GM19239 (cell line): ENCODE results near the gene SF1.

Experiments used
- DNase-seq: peaks from one replicate; pipeline ENCODE4 v3.0.0; 2011; ENCODE audit warnings: low spot score; ENCODE audit not compliant: insufficient read length
- FAIRE-seq: peaks from 2 replicates; lab custom pipeline; 2011; peaks lifted over from hg19 to GRCh38; lab: Jason Lieb, UNC

The SF1 gene

DNA sequence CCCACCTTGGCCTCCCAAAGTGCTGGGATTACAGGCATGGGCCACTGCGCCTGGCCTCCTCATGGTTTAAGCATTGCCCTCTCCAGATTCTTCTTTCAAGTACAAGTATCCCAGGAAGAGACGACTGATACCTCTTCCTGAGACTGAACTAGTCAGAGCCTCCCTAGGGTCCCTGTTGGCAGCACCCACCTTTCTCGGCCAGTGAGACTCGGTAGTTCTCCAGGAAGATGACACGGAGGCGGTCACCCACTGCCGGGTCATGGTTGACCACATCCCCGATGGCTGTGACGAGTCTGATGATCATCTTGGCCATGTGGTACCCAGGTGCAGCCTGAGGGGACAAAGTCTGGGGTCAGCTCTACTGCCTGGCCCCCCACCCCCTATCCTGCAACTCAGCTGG, 27.2 kb downstream of the SF1 start:
- DNase-seq = no peak
- no peak for FAIRE-seq

DNA sequence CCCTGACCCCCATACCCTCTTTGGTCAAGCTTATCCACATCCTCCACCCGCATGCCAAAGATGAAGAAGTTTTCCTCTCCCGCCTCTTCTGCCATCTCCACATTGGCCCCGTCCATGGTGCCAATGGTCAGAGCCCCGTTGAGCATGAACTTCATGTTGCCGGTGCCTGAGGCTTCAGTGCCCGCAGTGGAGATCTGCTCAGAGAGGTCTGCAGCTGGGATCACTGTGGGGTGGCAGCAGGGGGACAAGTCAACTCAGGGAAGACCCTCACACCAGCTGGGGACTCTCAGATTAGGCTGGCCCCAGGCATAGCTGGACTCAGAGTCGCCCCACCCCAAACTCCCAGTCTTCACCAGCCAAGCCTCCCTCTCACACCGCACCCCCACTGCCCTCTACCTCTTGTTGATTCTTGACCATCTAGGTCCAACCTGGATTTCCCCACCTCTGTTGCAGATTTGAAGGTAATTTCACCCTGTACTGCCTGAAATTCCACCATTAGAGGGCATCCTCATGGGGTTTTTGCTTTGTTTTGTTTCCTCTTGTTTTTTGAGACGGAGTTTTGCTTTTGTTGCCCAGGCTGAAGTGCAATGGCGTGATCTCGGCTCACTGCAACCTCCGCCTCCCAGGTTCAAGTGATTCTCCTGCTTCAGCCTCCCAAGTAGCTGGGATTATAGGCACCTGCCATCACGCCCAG, 27.8 kb downstream of the SF1 start:
- no peak for FAIRE-seq
- DNase-seq = no peak

DNA sequence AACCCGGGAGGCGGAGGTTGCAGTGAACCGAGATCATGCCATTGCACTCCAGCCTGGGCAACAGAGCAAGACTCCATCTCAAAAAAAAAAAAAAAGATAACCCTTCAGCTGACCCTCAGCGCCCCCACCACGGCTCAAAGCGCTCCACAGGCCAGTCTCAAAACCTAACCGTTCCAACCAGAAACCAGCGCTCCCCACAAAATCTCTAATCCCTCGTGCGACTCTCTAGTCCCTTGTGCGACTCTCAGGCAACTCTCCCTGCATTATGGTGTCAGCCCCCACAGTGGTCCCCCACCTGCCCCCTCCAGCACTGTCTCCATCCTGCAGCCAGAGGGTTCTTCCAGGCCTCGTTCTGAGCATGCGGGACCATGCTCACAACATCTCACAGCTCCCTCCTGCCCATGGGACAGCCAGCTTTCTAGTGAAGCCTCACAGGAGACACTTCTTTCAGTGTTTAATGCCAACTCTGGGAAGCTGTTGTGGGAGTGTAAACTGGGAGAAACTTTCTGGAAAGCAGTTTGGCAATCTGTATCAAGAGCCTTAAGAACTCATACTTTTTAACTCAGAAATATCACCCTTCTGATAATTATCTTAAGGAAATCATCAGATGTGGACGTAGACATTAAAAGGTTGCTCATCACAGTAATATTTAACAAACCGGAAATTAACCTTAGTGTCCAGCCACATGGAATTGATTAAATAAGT, 30.2 kb downstream of the SF1 start:
- FAIRE-seq (no peak), DNase-seq (no peak)

DNA sequence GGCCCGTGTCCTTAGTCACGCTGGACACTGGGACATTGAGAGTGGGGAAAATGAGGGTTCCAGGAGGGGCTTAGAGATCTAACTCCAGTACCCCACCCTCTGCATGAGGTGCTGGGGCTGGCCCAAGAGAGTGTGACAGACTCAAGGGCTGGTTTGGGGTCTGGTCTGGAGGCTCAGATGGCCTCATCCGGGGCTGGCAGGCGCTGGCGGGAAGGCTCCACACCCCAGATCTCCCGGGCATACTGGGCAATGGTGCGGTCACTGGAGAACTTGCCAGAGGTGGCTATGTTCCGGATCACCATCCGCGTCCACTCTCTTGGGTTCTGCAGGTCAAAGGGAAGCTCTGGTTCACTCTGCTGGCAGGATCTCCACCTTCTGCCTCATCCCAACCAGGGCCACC, 31.9 kb downstream of the SF1 start:
- FAIRE-seq (no peak), DNase-seq (no peak)

DNA sequence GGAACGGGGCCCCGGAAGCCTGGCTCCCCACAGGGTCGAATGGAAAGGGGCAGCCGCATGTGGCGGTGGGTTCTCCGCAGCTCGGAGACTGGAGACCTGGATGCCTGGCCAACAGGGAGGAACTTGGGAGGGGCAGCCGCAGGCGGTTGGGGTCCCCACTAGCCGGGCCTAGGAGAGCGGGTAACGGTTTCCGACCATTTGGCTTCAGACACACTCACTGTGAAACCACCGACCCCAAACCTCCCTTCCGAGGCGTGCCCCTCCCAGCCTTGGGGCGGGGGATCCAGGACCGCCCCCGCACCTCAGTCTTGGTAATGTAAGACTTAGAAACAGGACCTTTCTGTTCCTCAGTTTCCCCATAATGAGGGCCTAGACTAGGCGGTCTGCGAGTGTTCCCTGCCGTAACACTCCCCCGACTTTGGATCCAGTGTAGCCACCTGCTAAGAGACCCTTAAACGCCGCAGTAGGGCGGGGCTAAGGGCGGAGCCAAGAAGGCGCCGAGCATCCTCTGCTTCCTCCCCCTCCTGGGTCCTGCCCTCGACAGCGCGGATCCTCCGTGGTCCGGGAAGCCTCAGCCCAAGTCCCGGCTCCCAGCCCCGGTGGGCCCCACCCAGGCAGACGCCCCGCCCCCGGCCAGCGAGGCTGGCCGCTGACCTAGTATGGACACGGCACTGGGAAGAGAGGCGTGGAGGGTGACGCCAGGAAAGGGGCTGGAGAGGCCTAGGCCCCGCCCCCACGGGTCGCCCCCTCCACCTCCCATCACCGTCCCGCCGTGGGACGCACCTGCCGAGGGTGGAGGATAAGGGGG, 32.6 kb downstream of the SF1 start:
- FAIRE-seq (peak; percentile 78), DNase-seq (peak; percentile 80)

DNA sequence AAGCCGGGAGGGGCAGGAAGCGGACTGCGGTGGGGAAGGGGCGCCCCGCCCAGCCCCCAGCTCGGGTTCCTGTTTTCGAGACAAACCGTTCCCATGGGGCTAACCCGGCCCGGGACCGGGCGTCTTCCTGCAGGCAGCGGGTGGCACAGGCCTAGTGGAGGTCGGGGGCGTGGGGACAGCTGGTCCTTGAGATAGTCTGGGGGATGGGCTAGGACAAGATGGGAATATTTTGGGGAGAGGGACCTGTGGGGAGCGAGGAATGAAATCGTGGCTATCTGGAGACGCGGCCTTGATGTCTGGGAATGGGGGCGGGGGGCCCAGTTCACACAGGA, 33.2 kb downstream of the SF1 start:
- DNase-seq = peak; percentile 71
- FAIRE-seq = no peak

DNA sequence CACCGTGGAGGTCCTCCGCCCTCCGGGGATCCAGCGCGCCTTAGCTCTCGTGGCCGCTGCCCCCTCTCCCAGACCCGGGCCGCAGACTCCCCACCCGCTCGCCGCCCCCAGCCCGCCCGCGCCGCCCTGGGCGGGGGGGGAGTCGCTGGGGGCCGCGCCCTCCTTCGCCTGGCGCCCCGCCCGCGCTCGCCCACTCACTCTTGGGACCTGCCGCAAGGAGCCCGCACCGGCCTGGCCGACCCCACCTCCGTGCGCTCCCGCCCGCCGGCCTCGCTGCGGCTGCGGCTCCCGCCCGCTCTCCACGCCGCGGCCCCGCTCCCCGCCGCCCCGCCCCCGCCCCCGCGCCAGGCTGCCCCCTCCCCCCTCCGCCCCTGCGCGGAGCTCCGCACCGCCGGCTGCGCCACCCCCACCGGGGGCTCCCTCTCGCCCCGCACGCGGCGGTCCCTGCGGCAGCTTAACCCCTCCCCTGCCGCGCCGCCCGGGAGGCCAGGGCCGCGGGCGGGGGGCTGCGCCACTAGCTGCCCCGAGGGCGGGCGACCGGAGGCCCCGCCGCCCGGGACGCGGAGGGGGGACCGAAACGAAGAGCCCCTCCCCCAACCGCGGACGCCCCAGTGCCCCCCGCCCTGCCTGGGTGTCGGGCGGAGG, 33.7 kb downstream of the SF1 start:
- no peak for FAIRE-seq
- DNase-seq = no peak

DNA sequence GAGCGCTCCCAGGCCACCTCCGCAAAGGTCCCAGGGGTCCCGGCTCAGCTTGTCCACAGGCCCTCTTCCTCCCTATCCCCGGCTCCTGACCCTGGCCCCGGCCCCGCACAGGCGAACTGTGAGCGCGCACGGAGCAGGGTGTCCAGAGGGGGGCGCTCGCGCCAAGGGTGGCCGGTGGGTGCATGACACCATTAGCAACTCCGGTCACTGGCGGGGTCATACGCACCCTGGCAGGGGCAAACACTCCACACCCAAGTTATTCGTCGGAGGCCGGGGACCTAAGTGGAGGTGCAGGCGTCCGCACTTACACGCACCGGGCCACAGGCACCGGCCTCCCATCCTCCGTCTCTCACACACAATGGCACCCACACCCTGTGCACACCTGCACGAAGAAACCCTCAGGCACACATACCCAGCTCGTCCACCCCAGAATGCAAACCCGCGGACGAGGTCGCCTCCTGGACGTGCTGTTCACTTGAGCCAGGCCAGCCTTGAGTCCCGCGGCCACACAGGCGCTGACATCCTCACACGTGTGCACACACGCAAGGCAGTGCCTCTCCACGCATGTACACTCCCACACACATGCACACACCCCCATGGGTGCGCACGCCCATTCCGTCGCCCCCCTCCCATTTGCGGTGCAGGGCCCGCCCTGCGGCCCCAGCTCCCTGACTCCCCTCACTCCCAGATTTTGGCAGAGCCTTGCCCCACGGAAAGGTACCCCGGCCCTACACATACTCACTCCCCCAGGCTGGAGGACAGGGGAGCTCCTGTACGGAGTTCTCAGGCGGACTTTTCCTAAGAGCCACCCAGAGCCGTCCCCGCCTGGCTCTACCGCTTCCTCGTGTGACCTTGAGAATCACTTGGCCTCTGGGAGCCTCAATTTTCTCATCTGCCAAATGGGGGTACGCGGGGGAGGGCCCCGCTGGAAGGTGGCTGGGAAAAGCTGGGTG, 34.5 kb downstream of the SF1 start, which contains the start of gene RASGRP2:
RASGRP2 (minus strand) TSS at position 552 of the 953 bp plus-strand sequence. CDS start 1,276 bp downstream, outside the sequence.
- peak; percentile 79 for FAIRE-seq
- peak; percentile 65 for DNase-seq

DNA sequence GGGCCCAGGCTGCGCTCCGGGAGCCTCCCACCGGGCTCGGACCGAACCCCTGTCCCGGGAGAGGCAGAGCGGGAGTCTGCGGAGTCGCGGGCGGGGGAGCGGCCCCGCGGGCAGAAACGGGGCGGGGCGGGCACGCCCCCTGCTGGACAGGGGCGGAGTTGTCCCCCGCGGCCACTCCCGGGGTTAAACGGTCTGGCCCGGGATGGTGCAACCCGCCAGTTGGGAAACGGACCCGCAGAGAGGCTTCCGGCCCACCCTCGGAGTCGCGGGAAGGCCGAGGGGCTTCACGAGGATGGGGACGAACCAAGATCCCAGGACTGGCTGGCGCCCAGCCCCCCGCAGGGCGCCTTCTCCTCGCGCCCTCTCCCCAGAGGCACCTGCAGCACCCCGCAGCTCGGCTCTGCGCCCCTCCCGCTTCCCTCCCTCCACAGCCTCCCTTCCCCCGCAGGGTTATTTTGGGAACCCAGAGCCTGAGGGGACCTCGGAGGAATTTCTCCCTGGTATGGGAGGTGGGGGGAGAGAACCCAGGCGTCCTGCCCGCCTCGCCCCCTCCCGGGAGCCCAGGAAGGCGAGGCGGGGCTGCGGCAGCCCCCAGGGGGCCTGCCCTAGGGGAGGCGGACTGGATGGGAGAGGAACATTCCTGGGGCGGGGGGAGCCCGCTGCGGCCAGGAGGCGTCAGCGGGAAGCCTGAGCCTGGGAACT, 35.3 kb downstream of the SF1 start:
- FAIRE-seq (peak; percentile 59), DNase-seq (peak; percentile 92)

DNA sequence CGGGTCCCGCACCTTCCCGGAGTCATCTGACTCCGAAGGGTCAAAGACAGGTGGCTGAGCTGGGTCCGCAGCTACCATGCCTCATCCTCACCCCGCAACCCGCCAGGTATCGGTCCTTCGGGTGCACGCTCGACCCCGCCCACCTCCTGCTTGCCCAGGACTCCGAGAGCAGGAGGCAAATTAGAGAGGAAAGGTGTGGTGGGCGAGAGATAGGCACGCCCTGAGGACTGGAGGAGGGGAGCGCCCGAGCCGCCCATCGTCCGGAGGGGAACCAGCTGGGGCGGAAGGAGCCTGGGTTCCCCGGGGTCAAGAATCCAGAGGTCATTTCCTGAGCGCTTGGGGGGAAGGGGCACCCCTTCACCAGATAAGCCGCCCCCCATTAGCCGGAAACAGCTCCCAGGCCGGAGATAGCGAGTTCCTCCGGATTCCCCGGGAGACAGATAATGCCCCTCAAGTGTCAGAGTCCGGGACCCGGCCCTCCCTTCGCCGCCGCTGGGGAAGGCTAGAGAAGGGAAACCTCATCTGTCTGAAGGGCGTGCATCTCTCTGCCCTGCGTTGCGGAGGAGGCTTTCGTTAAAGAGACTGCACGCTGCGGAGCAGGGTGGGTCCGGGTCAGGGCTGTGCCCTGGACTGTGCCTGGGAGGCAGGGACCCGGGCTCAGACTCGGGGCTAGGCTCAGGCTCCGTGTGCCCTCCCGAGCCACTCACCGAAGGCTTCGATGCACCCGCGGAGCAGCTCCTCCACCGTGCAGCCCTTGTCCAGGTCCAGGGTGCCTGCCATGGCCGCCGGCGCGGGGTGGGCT, 36.1 kb downstream of the SF1 start:
- peak; percentile 57 for DNase-seq
- no peak for FAIRE-seq

DNA sequence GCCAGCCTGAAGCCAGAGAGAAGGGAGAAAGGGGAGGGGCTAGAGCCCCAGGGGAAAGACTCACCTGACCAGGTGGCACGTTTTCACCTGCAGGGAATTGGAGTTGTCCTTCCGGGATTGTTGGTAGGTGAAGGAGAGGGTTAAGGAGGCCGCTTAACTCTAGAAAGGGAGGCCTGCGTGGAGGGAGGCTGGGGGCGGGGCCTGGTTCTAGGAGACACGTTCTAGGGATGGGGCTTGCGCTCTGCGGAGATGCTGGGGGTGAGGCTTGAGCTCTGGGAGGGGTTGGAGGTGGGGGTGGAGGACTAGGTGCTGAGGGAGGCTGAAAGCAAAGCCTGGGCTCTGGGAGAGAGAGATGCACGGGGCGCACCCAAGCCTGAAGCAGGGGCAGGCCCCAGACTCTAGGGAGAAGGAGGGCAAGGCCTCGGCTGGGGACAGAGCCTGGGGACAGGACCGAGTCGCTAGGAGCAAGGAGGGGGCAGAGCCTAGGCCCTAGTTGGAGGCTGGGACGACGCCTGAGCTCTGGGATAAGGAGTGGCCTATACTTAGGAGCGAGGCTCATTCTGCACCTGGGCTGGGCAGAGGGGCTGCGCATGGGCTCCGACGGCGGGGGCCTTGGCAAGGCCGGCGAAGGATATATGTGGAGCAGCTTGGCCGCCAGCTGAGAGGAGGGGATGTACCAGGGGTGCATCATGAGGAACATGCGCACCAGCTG, 36.8 kb downstream of the SF1 start:
- FAIRE-seq (no peak), DNase-seq (no peak)

DNA sequence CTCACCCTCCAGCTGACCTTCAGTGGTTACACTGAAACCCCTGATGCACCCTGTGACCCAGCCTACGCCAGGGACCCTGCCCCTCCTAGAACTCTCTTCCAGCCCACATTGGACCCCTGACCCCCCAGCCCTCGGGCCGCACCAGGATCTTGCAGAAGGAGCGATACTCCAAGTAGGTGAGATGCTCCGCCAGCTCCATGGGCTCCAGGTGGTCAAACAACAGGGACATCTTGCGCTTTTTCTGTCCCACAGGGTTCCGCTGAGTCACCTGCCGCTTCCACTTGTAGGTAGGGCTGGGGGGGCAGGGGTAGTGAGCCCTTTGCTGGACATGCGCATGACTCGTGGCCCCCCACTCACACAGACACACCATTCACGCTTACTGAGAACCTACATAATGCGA, 38.5 kb downstream of the SF1 start:
- FAIRE-seq = no peak

DNA sequence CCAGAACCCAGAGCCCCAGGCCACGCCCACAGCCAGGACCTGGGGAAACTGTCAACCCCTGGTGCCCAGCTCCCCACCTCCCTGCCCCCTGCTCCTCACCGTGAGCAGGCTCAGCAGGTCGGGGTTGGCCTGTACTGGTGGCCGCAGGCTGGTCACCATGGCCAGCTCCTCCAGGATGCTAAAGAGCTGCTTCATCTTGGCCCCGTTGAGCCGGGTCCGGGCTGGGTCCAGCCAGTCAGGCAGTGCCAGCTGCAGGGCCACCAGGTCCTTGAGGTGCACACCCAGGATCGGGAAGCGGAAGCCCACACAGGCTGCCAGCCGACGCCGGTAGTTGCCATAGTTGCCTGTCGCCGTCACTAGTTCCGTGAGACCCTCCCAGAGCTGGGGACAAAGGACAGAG, 41.7 kb downstream of the SF1 start:
- no peak for FAIRE-seq
- DNase-seq = no peak

More for the DNA sequence above, 38.5 kb downstream of the SF1 start:
- no peak for DNase-seq

DNA sequence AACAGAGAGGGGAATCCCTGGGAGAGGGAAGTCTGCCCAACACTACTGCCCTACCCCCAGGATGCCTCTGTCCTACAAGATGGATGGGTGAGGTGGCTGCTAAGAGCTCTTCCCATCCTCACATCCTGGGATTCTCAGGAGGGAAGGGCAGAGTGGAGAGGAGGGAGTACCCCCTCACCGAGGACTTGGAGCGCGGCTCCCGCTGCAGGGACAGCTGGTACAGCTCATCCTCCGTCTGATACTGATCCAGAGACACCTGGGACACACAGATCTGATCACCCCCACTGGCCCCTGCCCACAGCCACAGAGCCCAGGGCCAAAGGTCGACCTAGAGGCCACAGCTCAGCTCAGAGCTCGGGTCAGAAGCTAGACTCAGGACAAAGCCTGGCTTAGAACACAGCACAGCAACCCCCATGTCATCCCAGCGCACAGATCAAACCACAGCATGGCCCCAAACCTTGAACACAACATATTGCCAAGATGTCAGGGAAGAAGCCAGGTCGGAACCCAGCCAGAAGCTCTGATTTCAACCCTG, 42.5 kb downstream of the SF1 start:
- DNase-seq = no peak
- FAIRE-seq = no peak

DNA sequence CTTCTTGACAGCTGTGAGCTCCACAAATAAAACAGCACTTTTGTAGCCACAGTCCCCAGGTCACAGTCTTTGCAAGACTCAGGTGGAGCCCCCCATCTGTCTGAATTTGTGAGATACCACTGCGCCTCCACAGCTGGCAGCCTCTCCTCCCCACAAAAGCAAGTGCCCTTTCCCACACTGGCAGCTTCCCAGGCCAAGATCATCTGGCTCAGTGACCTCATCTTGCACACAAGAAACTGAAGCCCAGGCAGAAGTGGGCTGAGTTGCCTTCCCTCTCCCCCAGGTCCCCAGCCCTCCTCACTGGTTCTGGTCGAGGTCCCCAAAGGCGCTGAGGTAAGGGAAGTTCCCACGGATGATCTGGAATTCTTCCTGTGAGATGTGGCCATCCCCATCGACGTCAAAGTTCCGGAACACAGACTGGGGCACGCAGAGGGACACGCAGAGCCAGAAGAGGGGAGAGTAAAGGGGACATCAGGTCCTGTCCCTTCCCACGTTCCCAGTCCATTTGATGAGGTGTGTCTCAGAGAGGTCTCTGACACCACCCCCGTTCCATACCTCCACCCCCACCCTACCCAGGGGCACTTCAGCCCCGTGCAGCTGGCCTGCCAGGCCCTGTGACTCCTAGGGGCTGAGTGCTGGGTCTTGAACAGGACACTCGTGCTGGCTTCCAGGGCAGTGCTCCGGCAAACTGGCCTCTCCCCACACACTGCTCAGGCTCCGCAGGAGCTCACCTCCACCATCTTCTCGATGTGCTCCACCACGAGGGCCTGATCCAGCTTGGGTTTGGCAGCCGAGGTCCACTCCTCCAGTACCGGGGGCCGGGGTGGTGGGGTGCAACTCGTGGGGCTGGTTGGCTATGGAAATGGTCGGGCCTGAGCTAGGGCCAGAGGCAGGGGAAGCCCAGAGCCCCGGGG, 43.3 kb downstream of the SF1 start:
- no peak for FAIRE-seq

DNA sequence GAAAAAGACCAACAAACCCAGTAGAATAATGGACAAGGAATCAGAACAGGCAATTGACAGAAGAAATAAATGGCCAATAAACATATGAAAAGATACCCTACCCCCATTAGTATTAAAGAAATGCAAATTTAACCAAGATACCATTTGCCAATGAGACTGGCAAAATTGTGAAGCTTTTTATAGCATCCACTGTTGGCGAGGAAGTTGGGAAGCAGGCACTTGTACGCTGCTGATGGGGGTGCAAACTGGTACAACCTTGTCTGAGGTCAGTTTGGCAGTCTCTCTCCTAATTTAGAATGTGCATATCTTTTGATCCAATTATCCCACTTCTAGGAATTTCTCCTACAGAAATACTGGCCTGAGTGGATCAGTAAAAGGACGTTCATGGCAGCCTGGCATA, 46.7 kb downstream of the SF1 start:
- FAIRE-seq (no peak), DNase-seq (no peak)

More for the DNA sequence above, 43.3 kb downstream of the SF1 start:
- no peak for DNase-seq
